ENCODE results near the gene ZNF324.
"Not testable (repeated sequence)": the region's sequence is repeated elsewhere in the genome, so short reads cannot be mapped to it uniquely, and the experiment has no call there.

Gene ZNF324

DNA sequence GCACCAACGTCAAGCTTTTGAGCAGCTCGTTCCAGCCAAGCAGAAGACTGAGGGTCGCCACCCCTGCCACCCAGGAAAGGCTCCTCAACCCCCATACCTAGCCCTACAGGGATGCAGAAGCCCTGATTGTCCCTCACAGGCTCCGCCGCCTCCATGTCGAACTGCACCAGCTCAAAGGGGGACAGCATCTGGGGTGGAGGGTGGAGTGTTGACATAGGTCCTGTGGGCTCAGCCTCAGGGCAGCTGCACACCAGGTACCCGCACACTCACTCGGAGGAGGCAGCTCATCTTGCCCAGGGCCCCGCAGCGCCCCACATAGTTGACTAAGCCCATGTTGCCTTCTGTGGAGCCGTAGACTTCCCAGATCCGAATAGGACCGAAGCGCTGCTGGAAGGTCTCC is 33.4 kb downstream of the ZNF324 start:
- DNase-seq (ENCODE audit: low read depth) = no peak

DNA sequence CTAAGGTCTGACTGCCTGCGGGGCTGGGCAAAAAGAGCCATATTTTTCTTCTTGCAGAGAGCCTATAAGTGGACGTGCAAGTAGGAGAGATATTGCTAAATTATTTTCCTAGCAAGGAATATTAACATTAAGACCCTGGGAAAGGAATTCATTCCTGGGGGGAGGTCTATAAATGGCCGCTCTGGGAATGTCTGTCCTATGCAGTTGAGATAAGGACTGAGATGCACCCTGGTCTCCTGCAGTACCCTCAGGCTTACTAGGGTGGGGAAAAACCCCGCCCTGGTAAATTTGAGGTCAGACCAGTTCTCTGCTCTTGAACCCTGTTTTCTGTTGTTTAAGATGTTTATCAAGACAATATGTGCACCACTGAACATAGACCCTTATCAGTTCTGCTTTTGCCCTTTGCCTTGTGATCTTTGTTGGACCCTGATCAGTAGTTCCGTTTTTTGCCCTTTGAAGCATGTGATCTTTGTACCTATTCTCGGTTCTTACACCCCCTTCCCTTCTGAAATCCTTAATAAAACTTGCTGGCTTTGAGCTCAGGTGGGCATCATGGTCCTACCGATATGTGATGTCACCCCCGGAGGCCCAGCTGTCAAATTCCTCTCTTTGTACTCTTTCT is 40.8 kb downstream of the ZNF324 start:
- not testable (repeated sequence) for DNase-seq (ENCODE audit: low read depth)

DNA sequence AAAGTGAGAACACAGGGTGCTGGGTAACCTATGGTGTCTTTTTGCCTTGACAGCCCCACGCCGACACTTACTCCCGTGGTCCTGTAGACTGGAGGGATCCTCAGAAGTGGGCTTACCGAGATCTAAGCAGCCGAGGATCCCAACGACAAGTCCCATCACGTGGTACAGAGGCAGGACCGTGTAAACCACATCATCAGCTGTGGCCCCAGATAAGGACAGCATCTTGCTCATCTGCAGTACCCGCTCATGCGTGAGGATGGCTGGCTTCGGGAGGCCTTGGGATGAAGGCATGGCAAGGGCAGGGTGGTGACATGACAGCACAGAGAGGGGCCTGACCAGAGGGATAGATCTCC is 42.8 kb downstream of the ZNF324 start:
- DNase-seq (ENCODE audit: low read depth) = no peak

DNA sequence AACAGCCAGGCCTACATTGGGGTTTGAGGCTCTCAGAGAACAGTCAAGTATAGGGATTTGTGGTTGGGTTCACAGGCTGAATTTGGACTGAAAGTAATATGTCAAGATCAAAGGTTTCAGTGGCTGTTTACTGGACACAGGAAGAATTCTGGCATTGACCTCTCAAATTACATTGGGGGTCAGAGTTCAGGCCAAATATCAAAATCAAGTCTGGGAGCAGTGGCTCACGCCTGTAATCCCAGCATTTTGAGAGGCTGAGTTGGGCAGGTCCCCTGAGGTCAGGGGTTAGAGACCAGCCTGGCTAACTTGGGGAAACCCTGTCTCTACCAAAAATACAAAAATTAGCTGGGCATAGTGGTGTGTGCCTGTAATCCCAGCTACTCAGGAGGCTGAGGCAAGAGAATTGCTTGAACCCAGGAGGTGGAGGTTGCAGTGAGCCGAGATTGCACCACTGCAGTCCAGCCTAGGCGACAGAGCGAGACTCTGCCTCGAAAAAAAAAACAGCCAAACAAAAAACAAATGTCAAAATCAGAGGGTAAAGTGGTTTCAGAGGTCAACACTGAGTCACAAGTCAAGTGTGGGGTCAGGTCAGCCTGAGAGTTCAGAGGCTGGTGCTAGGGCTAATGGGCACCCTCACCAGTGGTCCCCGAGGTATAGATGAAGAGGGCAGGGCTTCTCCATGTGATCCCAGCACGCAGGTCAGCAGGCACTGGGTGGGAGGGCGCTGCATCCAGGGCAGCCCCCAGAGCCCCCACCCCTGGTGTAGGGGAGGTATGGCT is 43.4 kb downstream of the ZNF324 start:
- no peak for DNase-seq (ENCODE audit: low read depth)

DNA sequence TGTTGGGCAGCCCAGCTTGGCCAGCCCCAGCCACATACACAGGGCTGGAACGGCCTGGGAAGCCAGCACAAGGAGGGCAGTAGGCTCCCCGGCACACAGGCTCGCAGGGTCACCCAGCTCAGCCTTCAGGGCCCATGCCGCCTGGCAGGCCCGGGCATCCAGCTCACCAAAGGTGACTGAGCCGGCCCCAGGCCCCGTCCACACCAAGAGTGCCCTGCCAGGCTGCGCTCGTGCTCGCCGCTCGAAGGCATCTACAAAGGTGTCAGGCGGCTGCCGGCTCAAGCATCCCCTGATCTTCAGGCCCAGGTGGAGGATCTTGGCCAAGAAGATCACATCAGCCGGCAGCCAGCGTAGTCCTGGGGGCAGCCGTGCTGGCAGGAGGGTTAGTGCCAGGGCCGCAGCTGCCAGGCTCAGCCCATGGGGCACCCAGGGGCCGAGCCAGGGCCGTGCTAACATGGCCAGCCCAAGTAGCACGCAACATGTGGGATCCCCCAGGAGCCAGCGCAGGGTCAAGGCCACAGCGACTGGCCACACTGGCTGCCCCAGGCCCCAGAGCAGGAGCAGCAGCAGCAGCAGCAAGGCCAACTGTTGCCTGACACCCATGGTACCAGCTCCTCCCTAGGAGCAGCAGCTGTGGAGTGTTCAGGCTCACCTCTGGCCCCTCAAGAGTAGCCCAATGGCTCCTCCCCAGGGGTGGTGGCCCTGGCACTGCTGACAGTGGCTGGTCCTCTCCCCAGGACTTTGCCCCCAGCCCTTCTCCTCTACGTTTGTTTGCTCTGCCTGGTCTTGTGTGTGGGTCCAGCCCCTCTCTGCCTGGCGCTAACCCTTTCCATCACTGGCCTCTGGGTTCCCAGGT is 44.7 kb downstream of the ZNF324 start, which contains the start of gene SLC27A5:
Gene SLC27A5 (minus strand): TSS at position 640 of the 856 bp plus-strand sequence. CDS start 37 bp downstream, at position 603.
- no peak for DNase-seq (ENCODE audit: low read depth)

DNA sequence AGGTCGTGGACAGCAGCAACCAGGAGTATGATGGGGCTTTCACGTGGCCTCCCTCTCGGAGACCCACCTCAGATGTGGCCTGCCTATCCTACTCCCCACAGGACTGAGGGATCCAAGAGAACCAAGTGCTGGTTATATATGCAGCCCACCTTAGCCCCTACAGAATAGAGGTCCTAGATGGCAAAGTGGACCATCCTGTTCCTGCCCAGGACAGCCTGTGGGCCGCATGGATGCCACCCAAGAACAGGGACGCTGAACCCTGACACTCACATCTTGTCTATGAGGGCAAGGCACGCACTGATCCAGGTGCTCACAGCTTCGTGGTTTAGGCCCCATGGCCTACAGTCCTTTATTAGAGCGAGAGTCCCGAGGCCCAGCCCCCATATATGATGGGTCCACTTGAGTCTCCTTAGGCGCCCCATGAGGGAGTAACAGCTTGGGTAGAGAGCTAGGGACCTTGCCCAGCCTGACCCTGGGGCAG is 46.4 kb downstream of the ZNF324 start:
- no peak for DNase-seq (ENCODE audit: low read depth)

DNA sequence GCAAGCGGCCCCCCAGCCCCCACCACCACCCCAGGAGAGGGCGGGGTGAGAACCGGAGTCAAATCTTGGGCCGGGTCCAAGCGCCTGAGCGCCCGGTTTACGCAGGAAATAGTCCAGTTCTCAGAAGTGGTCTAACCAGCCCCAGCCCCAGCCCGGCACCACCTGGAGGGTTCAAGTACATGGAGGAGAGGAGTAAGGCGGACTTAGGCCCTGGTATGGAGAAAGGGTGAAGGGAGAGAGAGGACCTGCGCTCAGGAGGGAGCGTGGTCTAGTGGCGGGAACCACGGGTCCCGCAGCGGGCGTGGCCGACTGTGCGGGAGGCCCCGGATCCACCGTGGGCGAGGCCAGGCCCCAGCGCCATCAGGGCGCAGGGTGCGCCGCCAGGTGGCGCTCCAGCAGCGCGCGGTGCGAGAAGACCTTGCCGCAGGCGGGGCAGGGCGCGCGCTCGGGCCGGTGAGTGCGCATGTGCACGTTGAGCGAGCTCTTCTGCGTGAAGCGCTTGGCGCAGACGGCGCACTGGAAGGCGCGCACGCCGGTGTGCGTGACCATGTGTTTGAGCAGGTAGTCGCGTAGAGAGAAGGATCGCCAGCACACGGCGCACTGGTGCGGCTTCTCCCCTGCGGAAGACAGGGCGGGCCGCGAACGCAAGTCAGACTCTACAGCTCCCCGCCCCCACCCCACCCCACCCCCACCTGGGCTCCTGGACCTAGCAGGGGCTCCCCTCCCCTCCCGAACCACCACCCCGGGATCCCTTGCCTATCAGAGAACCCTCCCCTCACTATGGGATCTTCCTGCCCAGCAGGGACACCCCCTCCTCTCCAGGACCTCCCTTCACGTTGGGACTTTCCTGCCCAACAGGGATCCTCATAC is 47.0 kb downstream of the ZNF324 start:
- peak; percentile 95 for DNase-seq (ENCODE audit: low read depth)

DNA sequence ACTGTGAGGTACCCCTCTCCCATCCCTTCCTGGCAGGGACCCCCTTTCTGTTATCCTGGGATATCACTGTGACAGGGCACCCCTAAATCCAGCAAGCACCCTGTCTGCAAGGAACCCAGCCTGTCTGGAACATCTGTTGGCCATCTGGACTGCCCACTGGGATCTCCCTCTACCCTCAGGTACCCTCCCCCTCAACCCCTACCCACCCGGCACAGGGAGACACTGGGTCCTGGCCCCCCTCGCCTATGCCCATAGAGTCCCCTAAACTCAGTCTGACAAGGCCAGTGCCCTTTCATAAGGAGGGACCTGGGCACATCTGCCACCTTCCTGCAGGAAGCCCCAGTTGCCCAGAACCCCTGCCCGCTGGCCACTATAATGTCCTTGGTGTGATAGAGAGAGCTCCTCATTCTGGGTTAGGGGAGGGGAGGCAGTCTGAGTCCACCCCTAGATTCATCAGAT is 47.7 kb downstream of the ZNF324 start:
- DNase-seq (ENCODE audit: low read depth) = no peak

DNA sequence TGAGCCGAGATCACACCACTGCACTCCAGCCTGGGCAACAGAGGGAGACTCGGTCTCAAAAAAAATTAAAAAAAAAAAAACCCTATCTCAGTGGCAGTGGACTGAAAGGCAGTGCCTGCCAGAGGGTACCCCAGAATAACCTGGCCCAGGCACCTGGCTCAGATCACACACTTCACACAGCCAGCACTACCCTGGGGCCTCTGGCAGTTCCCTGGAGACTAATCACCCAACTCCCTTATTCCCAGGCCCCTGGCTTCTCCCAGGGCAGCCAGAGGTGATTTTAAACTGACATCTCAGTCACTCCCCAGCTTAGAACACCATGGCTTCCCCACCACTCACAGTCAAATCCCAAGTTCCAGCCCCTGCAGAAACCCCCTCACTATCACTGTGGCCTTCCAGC is 48.4 kb downstream of the ZNF324 start:
- DNase-seq (ENCODE audit: low read depth) = no peak

DNA sequence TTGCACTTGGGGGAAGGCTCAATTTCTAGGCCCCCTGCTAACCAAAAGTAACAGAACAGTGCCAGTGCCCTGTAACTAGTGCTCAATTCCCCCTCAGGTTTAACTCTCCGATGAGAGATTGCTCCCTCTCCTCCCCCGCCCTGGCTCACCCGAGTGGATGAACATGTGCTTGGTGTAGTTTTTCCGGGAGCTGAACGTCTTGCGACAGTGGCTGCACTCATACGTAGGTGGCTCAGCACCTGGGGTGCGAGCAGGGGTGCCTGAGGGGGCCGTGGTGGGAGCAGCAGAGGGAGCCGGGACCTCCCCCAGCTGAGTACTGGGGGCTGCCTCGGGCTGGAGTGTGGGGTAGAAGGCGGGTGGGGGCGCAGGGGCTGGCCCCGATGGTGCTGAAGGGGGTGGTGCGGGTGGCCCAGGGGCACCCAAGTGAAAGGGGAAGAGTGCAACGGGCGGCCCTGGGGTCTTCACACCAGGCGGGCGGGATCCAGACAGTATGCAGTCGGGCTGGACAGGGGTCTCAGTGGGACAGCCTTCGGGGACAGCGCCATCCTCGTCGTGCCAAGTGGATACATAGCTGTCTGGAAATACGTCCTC is 49.5 kb downstream of the ZNF324 start:
- no peak for DNase-seq (ENCODE audit: low read depth)

DNA sequence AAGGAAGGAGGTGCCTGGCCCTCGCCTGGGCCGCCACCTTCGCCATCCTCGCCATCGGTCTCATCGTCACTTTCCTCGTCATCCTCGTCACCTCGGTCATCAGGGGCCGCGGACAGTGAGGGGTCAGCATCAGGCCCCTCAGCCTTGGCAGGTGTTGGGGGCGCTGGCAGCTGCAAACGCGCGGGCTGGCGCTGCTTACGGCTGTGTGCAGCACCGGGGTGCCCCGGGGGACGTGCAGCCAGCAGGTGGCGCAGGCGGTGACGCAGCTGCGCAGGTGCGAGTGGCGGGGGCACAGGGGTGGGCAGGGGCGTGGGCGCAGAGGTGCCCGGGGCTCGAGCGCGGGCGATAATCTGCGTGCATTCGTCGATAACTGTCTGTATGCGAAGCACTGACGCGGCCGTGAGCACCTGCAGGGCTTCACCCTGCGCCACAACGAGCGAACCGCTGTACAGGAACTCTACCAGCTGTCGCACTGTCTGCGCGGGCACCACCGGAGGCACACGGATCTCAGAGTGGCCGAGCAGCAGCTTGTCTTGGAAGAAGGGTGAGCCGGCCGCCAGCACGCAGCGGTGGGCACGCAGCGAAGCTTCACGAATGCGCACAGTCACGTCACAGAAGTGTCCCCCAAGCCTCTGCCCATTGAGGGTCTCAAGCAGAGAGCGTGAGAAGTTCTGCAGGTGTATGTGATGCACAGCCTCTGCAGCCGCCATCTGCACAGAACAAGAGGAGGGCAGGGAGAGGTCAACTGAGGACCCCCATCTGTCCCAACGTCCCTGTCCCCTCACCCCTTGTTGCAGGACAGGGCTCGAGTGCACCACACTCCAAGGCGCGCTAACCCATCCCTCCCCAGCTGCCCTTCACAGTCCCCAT is 50.3 kb downstream of the ZNF324 start:
- DNase-seq (ENCODE audit: low read depth) = no peak

DNA sequence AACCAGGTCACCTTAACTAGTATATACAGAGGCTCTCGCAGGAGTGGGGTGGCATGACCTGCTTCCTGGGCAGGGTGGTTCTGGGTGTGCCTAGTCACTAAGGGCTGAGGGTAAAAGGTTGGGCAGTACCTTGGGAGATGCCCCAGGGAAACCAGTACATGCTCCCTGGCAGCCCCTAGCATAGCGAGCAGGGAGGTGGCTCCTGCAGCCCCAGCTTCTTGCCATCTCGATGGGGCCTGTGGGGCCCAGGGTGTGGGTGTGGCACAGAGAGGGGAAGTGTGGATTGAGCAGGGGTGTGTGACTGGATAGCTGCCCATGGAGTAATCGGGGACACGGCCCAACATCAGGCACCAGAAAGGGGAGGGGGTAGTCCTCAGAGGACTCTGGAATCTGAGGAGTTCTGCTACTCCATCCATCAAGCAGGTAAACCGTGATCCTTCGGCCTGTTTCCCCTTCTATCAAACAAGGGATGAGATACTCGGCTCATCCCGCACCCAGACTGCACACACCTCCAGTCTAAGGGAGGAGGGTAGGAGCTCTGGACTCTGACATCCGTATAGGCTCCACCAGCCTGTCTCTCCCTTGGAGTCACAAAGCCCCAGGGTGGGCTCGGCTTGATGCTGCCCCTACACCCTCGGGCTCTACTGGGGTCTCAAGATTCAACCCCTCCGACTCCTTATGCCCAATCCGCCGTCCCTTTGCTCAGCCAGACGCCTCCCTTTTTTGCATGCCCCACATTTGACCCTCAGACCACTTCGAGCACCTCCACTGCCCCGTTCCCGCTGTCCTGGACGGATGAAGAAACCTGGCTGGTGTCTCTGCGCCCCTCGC is 51.6 kb downstream of the ZNF324 start:
- DNase-seq (ENCODE audit: low read depth) = no peak

DNA sequence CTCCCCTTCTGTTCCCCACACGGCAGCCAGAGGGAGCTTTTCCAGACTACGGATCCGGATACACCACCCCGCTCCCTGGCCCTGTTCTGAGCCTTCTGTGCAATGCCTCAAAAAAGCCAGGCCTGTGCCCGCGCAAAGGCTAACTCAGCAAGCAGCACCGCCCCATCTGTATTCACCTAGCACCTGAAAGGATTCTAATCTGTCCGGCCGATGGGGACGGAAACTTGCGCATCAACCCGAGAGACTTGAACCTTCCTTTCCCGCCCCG is 52.1 kb downstream of the ZNF324 start:
- no peak for DNase-seq (ENCODE audit: low read depth)

DNA sequence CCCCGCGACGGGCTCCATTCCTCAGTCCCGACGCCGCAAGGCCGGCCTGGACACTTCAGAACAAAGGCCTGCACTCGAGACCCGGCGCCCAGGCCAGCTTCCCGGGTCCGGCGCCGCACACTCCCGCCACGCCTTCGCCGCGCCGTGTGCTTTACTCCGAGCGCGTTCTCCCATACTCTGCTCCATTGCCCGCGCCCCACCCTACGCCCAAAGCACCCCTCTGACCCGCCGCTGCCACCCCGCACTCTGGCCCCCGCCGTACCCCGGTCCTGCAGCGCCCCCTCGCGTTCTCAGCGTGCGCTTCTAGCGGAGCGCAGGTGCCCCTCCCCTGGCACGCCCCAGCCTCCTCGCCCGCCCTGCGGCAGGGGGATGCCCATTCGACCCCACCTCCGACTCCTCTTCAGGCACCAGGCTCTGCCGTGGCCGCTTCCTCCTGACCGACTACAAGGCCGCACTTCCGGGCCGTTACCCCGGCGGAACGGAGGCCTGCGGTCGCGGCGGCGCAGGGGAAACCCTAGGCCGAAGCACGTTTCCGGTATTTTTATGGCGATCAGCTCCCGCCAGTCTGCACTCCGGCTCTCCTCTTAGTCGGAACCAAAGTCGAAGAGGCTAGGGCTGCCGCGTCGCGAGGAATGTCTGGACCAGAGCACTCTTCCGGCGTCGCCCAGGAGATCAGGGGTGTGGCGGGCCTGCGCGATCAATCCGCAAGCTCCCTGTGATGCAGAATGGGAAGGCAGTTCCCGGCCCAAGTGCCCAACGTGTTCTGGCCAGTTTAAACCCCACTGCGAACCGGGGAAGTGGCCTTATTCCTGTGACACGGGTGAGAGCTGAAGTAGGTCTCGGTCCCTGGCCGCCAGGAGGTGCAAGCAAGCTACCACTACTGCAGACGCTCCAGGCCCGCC is 52.7 kb downstream of the ZNF324 start, which contains the start of gene ZBTB45:
Gene ZBTB45 (minus strand): TSS at position 456 of the 902 bp plus-strand sequence. CDS start 2,137 bp downstream, outside the sequence.
- peak; percentile 86 for DNase-seq (ENCODE audit: low read depth)

DNA sequence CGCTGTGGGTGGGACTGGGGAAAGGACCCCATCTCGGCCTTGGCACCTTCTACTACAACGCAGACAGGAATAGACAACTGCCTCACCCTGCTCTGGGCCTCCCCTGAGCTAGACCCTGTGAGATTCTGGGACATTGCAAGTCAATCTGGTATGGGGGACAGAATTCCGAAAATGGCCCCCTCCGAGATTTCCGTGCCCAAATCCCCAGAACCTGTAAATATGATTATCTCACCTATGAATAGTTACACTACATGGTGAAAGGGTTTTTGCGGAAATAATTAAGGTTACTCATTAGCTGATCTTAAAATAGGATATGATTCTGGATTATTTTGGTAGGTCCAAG is 53.3 kb downstream of the ZNF324 start:
- DNase-seq (ENCODE audit: low read depth) = no peak

DNA sequence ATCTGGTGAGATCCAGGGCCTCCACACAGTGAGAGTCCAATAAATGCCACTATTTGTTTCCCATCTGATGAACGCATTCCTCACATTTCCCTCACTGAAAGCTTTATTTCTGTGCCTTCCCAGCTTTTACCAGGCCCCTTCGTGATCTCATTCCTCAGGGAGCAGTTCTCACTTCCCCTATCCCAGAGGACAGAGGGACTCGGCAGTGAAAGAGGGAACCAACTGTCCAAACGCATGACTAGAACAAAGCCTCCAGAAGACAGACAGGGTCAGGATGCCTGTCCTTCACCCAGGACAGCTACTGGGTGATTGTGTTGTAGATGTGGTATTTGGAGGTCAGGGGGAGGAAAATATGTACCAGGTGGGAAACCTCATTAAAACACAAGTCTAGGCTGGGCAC is 54.8 kb downstream of the ZNF324 start:
- DNase-seq (ENCODE audit: low read depth) = no peak

DNA sequence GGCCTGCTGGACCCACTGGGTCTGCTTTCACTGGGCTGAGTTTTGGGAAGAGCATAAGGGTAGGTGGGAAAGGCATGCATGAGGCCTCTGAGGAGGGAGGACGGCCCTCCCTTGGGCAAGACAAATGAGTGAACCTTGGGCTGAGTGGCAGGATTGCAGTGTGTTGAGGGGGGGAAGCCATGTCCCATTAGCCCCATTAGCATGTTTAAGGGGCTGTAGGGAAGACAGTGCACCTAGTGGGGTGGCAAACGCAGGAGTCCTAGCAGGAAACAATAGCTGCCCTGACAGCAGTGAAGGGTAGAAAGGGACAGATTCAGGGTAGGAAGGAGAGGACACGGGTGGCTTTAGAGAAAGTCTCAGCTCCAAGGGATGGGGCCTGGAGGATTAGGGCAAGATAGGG is 55.8 kb downstream of the ZNF324 start:
- DNase-seq (ENCODE audit: low read depth) = no peak

All from stimulated activated CD8-positive, alpha-beta memory T cell treated with anti-CD3 and anti-CD28 coated beads, Interleukin-15, amount 100 ng/mL, for 24 hours (primary cell).